HepG2 (cell line): Measurements from ENCODE around the gene TIMP3. TPM values are rescaled to one million over a fixed set of nuclear protein-coding genes. Genes with fewer than 3 reads are reported as not detected.

Experiments used
- CTCF ChIP-seq: sonication (generic); formaldehyde crosslinking; IDR thresholded peaks from 2 replicates; pipeline ENCODE4 v1.5.0; 2020; ENCODE audit warnings: mild to moderate bottlenecking, missing genetic modification reagents, moderate library complexity
- DRAP1 ChIP-seq: IDR thresholded peaks from 2 replicates; pipeline ENCODE4 v1.6.1; 2016; ENCODE audit warnings: missing genetic modification reagents, missing compliant biosample characterization
- E2F2 ChIP-seq: sonication (generic); formaldehyde crosslinking; IDR thresholded peaks from 2 replicates; pipeline ENCODE4 v1.4.0; 2020; ENCODE audit warnings: missing genetic modification reagents, borderline replicate concordance
- GATA4 ChIP-seq: sonication (generic); IDR thresholded peaks from 2 replicates; pipeline ENCODE4 v1.6.1; 2016; ENCODE audit warnings: antibody characterized with exemption, low read depth, borderline replicate concordance
- HIVEP1 ChIP-seq: sonication (generic); formaldehyde crosslinking; IDR thresholded peaks from 2 replicates; pipeline ENCODE4 v1.4.0; 2020; ENCODE audit warnings: mild to moderate bottlenecking, missing genetic modification reagents
- KAT8 ChIP-seq: IDR thresholded peaks from 2 replicates; pipeline ENCODE4 v1.6.1; 2016; ENCODE audit warnings: missing genetic modification reagents, missing compliant biosample characterization
- MIXL1 ChIP-seq: IDR thresholded peaks from 2 replicates; pipeline ENCODE4 v1.6.1; 2016
- SALL2 ChIP-seq: sonication (generic); formaldehyde crosslinking; IDR thresholded peaks from 2 replicates; pipeline ENCODE4 v1.8.1; 2023; ENCODE audit warnings: mild to moderate bottlenecking, missing genetic modification reagents, inconsistent platforms
- SMAD3 ChIP-seq: sonication (generic); formaldehyde crosslinking; IDR thresholded peaks from 2 replicates; pipeline ENCODE4 v1.4.0; 2020; ENCODE audit warnings: missing genetic modification reagents
- SYNCRIP ChIP-seq: fragments of 200-400 bp; formaldehyde crosslinking; IDR thresholded peaks from 2 replicates; pipeline ENCODE4 v1.6.1; 2018; ENCODE audit warnings: mild to moderate bottlenecking, low read depth, low read length; ENCODE audit not compliant: insufficient read depth
- TBL1XR1 ChIP-seq: fragments of 150-350 bp; IDR thresholded peaks from 2 replicates; pipeline ENCODE4 v1.6.1; 2014; ENCODE audit warnings: borderline replicate concordance, low read length; ENCODE audit not compliant: partially characterized antibody
- TCF7L2 ChIP-seq: IDR thresholded peaks from 2 replicates; pipeline ENCODE4 v1.6.1; 2011; ENCODE audit warnings: mild to moderate bottlenecking, low read depth, low read length, moderate library complexity
- ZNF460 ChIP-seq: sonication (generic); formaldehyde crosslinking; IDR thresholded peaks from 2 replicates; pipeline ENCODE4 v1.5.1; 2020; ENCODE audit warnings: missing genetic modification reagents, mild to moderate bottlenecking, borderline replicate concordance
- ZNF552 ChIP-seq: sonication (generic); formaldehyde crosslinking; IDR thresholded peaks from 2 replicates; pipeline ENCODE4 v1.9.0; 2022; ENCODE audit warnings: missing genetic modification reagents, mild to moderate bottlenecking, borderline replicate concordance
- ZNF674 ChIP-seq: sonication (generic); formaldehyde crosslinking; IDR thresholded peaks from 2 replicates; pipeline ENCODE4 v1.5.0; 2020; ENCODE audit warnings: low read depth, mild to moderate bottlenecking, missing genetic modification reagents
- ZNF891 ChIP-seq: sonication (generic); formaldehyde crosslinking; IDR thresholded peaks from 2 replicates; pipeline ENCODE4 v1.5.0; 2020; ENCODE audit warnings: mild to moderate bottlenecking, missing genetic modification reagents
- polyA plus RNA-seq, 8 experiments: library from polyadenylated mRNA; depleted of rRNA in 3 of 8; stranded (reverse) in 7 of 8; unstranded in 1 of 8; fragments of >200 nt; fragmentation: Illumina TruSeq in 4 of 8; extraction: Trizol in 4 of 8; gene quantifications; 2 replicates each; pipeline versions ENCODE4 v1.2.1 to v1.2.3, GENCODE V29; 2011 to 2016; ENCODE audit warnings: low read depth in 4 of 8, missing spikeins in 1 of 8, mixed read lengths in 1 of 8; ENCODE audit not compliant: insufficient read depth in 1 of 8
- total RNA-seq, 5 experiments: library from RNA; depleted of rRNA; stranded (reverse); fragments of >200 nt; fragmentation: Illumina TruSeq; extraction: Trizol; gene quantifications; 2 replicates each; pipeline ENCODE4 v1.2.3, GENCODE V29; 2016; ENCODE audit warnings: low read depth in 1 of 5
- TF ChIP-seq, protein P1 (sequence below): sonication (generic); formaldehyde crosslinking; IDR thresholded peaks from 2 replicates; pipeline ENCODE4 v1.8.1; 2022; ENCODE audit warnings: mild to moderate bottlenecking, missing genetic modification reagents
- TF ChIP-seq, protein P2 (sequence below): sonication (generic); formaldehyde crosslinking; IDR thresholded peaks from 2 replicates; pipeline ENCODE4 v1.4.0; 2020; ENCODE audit warnings: mild to moderate bottlenecking, missing genetic modification reagents, borderline replicate concordance
- TF ChIP-seq, protein P3 (sequence below): sonication (generic); formaldehyde crosslinking; IDR thresholded peaks from 2 replicates; pipeline ENCODE4 v1.9.0; 2022; ENCODE audit warnings: missing genetic modification reagents, mild to moderate bottlenecking, borderline replicate concordance

Gene TIMP3
- total and polyA plus RNA-seq, 2 of the 13 experiments (the other 11 are each of a cell fraction or from before 2014, with no cell fraction given) = 57.3 to 86.6 TPM

DNA sequence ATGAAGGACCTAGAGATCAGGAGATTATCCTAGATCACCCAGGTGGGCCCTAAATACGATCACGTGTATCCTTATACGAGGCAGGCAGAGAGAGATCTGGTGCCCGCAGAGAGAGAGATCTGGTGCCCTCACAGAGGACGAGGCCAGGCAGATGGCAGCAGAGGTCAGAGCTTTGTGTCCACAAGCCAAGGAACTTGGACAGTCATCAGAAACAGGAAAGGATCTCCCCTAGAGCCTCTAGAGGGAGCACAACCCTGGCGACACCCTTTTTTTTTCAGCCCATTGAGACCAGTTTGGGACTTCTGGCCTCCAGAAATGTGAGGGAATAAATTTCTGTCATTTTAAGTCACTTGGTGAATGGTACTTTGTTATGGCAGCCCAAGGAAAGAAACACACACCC, 25.5 kb upstream of the TIMP3 start (continued):
- TF ChIP-seq, protein P1, sequence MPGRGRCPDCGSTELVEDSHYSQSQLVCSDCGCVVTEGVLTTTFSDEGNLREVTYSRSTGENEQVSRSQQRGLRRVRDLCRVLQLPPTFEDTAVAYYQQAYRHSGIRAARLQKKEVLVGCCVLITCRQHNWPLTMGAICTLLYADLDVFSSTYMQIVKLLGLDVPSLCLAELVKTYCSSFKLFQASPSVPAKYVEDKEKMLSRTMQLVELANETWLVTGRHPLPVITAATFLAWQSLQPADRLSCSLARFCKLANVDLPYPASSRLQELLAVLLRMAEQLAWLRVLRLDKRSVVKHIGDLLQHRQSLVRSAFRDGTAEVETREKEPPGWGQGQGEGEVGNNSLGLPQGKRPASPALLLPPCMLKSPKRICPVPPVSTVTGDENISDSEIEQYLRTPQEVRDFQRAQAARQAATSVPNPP (CRISPR knock-in tag) = no peak
- TF ChIP-seq, protein P2, sequence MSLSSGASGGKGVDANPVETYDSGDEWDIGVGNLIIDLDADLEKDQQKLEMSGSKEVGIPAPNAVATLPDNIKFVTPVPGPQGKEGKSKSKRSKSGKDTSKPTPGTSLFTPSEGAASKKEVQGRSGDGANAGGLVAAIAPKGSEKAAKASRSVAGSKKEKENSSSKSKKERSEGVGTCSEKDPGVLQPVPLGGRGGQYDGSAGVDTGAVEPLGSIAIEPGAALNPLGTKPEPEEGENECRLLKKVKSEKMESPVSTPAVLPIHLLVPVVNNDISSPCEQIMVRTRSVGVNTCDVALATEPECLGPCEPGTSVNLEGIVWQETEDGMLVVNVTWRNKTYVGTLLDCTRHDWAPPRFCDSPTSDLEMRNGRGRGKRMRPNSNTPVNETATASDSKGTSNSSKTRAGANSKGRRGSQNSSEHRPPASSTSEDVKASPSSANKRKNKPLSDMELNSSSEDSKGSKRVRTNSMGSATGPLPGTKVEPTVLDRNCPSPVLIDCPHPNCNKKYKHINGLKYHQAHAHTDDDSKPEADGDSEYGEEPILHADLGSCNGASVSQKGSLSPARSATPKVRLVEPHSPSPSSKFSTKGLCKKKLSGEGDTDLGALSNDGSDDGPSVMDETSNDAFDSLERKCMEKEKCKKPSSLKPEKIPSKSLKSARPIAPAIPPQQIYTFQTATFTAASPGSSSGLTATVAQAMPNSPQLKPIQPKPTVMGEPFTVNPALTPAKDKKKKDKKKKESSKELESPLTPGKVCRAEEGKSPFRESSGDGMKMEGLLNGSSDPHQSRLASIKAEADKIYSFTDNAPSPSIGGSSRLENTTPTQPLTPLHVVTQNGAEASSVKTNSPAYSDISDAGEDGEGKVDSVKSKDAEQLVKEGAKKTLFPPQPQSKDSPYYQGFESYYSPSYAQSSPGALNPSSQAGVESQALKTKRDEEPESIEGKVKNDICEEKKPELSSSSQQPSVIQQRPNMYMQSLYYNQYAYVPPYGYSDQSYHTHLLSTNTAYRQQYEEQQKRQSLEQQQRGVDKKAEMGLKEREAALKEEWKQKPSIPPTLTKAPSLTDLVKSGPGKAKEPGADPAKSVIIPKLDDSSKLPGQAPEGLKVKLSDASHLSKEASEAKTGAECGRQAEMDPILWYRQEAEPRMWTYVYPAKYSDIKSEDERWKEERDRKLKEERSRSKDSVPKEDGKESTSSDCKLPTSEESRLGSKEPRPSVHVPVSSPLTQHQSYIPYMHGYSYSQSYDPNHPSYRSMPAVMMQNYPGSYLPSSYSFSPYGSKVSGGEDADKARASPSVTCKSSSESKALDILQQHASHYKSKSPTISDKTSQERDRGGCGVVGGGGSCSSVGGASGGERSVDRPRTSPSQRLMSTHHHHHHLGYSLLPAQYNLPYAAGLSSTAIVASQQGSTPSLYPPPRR (CRISPR knock-in tag) = no peak
- TF ChIP-seq SYNCRIP (no peak), ZNF891 (CRISPR knock-in tag) (no peak), DRAP1 (CRISPR knock-in tag) (peak; percentile 42; the same call in 1 of the 2 replicates), HIVEP1 (CRISPR knock-in tag) (no peak), TBL1XR1 (no peak), ZNF552 (CRISPR knock-in tag) (no peak), TCF7L2 (no peak), GATA4 (no peak), KAT8 (CRISPR knock-in tag) (0 out of 2 replicates have a peak, but pooled peaks have one; percentile 46), MIXL1 (CRISPR knock-in tag) (no peak), E2F2 (CRISPR knock-in tag) (no peak), ZNF460 (no peak), CTCF (peak; percentile 71), SMAD3 (no peak), SALL2 (CRISPR knock-in tag) (no peak), ZNF674 (CRISPR knock-in tag) (no peak)
- TF ChIP-seq, protein P3, sequence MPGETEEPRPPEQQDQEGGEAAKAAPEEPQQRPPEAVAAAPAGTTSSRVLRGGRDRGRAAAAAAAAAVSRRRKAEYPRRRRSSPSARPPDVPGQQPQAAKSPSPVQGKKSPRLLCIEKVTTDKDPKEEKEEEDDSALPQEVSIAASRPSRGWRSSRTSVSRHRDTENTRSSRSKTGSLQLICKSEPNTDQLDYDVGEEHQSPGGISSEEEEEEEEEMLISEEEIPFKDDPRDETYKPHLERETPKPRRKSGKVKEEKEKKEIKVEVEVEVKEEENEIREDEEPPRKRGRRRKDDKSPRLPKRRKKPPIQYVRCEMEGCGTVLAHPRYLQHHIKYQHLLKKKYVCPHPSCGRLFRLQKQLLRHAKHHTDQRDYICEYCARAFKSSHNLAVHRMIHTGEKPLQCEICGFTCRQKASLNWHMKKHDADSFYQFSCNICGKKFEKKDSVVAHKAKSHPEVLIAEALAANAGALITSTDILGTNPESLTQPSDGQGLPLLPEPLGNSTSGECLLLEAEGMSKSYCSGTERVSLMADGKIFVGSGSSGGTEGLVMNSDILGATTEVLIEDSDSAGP (CRISPR knock-in tag) = no peak
